LoVo (cell line): ENCODE measurements around the gene MEGF11.
A peak's percentile ranks its signal among the peaks of the same experiment; 100 is the strongest.

ENCODE experiments used
- DNase-seq: peaks from one replicate; pipeline ENCODE4 v3.0.0-alpha.2; 2016; ENCODE audit warnings: low spot score

Gene MEGF11

DNA sequence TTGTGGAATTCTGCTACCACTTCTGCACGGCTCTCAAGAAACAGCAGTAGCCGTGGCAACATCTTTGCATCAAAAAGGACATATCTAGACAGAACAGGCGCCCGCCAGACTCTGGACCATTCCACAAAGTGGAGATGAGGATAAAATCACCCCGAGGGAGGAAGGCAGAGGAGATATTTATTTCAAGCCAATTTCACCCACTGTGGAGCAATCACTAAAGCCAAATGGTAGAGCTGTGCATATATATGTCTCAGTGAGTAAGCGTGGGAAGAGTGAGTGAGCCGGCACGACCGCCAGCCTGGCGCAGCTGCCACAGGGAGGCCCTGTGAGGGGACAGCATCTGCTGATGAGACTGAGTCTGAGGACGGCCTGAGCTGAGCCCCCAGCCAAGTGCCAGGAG lies 111.3 kb downstream of the MEGF11 start:
- DNase-seq = no peak

- no peak for DNase-seq
Measured at GRCh38 chr15:66139591-66140207, 113.9 kb downstream of the MEGF11 start.

DNA sequence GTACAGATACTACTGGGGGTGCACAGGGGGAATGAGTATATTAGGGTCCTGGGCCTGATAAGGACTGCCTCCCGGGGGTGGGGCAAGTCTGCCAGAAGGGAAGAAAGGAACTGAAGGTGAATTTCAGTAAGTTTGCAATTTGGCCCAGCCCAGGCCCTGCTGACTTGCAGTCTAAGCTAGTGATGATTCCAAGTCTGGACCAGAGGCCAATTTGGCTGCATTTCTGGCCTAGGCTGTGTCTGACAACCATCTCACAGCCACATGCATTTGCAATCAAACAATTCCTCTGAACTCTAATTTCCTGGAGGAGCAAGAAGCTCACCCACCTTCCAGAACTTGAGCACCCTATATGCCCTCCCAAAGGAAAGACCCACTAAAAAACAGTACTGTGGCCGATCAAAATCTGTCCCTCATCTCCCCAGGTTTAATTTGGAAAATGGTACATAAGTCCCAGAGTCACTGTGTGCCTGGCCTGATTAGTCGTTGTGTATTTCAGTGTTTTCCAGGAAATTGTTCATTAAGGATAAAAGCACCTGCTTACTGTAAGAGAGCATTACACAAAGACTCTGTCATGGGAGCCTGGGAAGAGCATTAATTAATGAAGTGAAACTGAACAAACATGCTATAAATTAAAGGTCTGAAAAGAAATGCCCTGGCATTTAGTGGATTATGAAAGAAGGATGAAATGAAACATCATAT lies 114.5 kb downstream of the MEGF11 start:
- DNase-seq = no peak

DNA sequence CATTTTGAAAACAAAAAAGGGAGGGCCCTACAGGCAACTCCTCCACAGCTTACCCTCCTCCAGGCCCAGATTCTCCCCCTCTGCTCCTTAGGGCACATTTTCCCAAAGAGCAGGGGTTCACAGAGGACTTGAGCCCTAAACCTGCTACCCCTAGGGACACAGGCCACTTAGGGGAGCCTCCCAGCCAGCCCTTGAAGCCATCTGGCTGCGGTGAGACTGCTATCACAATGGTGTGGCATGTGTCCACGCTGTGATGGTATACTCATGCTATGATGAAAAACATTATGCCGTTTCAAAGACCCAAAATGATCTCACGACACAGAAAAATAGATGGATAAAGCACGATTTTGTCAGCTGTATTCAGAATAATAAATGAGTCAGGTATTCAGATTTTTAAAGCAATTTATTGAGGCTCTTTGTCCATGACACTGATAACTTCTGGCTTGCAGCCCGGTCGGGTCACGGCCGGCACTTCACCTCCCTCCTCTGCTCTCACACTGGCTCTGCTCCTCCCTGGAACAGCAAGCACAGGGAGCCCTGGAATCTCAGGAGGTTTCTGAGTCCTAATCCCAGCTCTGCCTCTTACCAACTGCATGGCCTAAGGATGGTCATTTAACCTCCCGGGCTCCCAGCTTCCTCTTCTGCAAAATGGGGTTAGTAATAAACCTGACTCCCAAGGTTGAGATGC lies 115.3 kb downstream of the MEGF11 start:
- no peak for DNase-seq

DNA sequence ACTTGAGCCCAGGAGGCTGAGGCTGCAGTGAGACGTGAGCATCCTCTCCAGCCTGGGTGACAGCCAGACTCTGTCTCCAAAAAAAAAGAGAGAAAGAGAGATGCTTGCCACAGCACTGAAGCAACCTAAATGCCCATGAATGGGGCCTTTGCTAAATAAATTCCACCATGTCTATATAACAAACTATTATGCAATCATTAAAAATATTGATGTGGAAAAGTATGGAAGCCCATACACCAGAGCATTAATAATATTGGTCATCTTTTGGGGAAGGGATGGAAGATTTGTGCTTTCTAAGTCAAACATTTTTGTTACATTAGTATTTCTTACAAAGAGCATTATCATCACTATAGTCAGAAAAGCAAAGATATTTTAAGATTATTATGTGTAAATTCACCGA lies 116.6 kb downstream of the MEGF11 start:
- no peak for DNase-seq

GRCh38 chr15:66135664-66136063 lies 117.9 kb downstream of the MEGF11 start:
- DNase-seq = no peak

DNA sequence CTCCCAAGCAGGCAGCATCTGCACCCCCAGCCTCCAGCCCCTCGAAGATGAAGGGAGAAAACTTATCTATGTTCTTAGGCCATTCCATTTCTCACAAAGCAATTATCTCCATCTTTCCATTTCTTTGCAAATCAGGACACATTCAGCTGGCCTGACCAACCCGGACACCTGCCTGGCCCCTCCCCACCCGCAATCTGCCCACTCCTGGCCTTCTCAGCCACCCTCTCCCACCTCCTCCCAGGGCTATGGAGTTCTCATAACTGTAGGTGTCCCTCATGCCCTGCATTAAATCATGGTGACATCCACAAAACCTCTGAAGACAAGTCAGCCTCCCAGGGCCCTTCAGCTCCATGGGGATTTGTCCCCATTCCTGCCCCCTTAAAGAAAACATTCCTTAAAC lies 119.3 kb downstream of the MEGF11 start:
- DNase-seq = no peak

GRCh38 chr15:66133247-66133885 lies 120.2 kb downstream of the MEGF11 start:
- no peak for DNase-seq

GRCh38 chr15:66132251-66132816 lies 121.2 kb downstream of the MEGF11 start:
- DNase-seq = no peak

DNA sequence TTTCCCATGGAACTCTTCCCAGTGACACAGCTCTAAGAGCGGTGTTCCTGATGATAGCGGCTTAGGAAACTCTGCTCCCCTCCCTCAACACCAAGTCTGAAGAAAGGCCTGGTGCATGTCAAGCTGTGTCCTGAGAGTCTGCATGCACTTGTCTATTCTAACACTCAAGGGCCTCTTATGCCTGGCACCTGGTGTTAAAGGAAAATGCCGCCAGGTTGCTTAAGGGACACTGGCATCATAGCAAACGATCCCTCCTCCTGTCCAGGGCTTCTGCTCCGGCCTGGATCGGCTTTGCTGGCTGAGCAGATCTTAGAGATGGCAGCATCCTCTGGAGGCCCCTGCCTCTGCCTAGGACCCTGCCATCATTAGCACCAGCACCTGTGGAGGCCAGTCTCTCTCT lies 121.7 kb downstream of the MEGF11 start:
- DNase-seq = no peak

- DNase-seq = no peak
Measured at GRCh38 chr15:66131200-66131599, 122.3 kb downstream of the MEGF11 start.

GRCh38 chr15:66130496-66131034 lies 123.0 kb downstream of the MEGF11 start:
- DNase-seq = no peak

DNA sequence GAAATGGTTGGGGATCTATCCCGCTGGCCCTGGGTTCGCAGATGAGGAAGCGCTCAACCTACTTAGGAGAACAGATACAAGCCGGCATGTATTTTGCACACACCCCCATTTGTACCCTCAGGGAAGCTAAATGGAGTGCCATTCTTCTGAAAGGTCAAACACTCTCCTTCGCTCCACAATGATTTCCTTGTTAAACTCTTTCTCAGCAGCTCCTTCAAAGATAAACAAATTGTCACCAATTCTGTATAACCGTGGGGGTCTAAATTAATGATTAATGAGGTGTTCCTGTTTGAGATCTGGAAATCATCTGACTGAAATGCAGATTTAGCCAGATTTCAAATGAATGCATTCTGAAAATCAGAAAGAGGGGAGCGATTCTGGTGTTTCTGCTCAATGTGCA lies 124.0 kb downstream of the MEGF11 start:
- no peak for DNase-seq

GRCh38 chr15:66128116-66128680 lies 125.4 kb downstream of the MEGF11 start:
- no peak for DNase-seq

DNA sequence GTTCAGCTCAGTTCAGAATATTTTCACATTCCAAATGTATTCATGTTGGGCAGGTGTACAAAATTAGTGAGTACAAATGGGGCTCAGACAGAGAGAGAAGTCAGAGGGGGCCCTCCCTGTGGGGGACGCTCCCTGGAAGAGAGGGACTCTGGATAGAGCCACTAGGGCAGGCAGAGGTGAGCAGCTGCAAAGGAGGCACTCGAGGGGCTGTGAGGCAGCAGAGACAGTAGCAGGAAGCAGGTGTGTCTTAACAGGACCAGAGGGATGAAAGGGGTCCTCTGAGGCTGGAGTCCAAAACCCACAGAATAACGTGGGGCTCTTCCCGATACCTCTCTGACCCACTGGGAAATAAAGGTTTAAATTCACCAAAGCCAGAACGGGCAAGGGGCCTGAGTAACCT lies 127.1 kb downstream of the MEGF11 start:
- no peak for DNase-seq

GRCh38 chr15:66126031-66126441 lies 127.5 kb downstream of the MEGF11 start:
- no peak for DNase-seq

GRCh38 chr15:66124651-66125050 lies 128.9 kb downstream of the MEGF11 start:
- no peak for DNase-seq

DNA sequence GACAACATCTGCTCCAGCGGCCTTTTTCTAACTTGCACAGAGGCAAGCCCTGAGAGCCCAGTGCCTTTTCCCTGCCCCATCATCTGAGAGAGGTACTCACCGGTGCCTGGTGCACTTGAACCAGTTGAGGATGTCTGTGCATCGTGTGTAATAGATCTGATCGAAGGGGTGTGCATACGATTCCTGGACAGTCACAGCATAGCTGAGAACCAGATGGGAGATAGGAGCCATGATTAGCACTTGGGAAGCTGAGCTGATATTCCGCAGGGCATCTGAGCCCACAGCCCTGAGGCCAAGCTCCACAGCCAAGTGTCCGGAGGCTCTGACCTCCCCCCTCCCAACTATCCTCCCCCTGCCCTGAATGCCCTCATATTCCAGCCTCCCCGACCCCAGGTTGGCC lies 129.8 kb downstream of the MEGF11 start:
- no peak for DNase-seq

DNA sequence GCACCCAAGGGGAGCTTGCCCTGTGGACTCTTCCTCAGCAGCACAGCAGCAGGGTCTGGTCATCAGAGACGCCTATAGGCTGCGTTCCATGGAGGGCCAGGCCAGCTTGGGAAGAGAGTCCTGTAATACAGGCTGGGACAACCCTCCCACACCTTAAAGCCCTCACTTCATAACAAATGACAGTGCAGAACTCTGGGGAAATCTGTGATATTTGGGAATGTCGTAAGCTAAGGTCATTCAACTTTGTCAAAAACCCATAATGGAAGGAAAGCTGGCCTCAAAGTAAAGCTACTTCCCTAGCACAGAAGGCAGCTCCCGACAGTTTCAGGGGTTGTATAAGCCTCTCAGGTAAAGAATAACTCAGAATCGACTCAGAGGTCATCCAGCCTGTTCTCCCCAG lies 133.1 kb downstream of the MEGF11 start:
- no peak for DNase-seq

GRCh38 chr15:66117841-66118240 lies 135.7 kb downstream of the MEGF11 start:
- no peak for DNase-seq

DNA sequence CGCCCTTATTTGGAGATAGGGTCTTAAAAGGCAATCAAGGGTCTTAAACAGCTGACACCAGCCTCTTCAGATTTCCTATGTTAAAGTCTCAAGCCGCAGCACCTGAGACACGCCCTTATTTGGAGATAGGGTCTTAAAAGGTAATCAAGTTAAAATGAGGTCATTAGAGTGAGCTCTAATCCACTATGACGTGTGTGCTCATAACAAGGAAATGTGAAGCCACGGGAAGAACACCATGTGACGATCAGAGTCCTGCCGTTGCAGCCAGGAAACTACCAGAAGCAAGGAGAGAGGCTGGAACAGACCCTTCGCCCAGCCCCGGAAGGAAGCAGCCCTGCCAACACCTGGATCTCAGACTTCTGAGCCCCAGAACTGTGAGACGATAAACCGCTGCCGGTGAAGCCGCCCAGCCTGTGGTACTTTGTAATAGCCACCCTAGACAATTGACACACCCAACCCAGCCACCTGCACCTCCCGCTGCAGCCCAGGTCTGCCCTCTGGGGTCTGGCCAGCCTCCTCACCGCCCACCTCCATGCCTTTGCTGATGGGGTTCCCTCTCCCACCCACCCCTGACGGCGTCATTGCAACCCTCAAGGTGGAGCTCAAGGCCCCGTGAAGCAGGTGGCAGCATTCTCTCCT lies 137.9 kb downstream of the MEGF11 start:
- DNase-seq = peak; percentile 14
